GM12875 (cell line): Measurements from ENCODE around the gene WFDC10A.
A peak's percentile ranks its signal among the peaks of the same experiment; 100 is the strongest.
"Not testable (repeated sequence)": the region's sequence is repeated elsewhere in the genome, so short reads cannot be mapped to it uniquely, and the experiment has no call there.

ENCODE experiments used
- H3K4me3 ChIP-seq: one replicate; pipeline ENCODE4 v1.5.1; 2011; ENCODE audit warnings: low read depth, low read length, control low read depth
- TF ChIP-seq, protein P1 (sequence below): IDR thresholded peaks from 2 replicates; pipeline ENCODE4 v1.5.1; 2011; ENCODE audit warnings: low read depth, mild to moderate bottlenecking, control low read depth, inconsistent platforms, low read length, moderate library complexity, borderline replicate concordance; ENCODE audit not compliant: insufficient read depth

Gene WFDC10A

DNA sequence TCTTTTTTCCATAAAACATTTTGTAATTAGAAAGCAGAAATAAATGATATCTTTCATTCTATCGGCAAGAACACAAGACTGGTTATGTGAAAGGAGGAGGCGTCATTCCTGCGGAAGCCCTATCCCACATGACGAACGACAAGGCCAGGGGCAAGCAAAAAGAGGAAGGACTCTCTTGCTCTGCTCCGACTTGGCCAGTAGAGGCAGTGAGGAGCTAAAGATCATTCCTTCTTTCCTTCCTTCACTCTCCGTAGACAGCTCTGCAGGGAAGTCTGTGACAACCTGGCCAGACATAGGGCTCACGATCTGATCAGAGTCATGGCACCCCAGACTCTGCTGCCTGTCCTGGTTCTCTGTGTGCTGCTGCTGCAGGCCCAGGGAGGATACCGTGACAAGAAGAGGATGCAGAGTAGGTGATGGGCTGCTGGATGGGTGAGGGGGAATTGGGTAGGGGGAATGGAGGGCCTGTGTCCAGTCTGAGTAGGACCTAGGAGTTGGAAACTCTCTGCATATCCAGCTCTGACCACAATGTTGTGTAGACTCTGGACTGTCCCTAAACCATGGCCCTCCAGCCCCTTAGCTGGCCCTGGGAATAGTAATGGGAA, at the start of gene WFDC10A:
Gene WFDC10A (plus strand): TSS at position 244 of the 605 bp plus-strand sequence. CDS start 75 bp downstream, at position 319.
- no peak within 1 kb of the TSS for H3K4me3 ChIP-seq
- TF ChIP-seq, protein P1, sequence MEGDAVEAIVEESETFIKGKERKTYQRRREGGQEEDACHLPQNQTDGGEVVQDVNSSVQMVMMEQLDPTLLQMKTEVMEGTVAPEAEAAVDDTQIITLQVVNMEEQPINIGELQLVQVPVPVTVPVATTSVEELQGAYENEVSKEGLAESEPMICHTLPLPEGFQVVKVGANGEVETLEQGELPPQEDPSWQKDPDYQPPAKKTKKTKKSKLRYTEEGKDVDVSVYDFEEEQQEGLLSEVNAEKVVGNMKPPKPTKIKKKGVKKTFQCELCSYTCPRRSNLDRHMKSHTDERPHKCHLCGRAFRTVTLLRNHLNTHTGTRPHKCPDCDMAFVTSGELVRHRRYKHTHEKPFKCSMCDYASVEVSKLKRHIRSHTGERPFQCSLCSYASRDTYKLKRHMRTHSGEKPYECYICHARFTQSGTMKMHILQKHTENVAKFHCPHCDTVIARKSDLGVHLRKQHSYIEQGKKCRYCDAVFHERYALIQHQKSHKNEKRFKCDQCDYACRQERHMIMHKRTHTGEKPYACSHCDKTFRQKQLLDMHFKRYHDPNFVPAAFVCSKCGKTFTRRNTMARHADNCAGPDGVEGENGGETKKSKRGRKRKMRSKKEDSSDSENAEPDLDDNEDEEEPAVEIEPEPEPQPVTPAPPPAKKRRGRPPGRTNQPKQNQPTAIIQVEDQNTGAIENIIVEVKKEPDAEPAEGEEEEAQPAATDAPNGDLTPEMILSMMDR, result peak; percentile 87

DNA sequence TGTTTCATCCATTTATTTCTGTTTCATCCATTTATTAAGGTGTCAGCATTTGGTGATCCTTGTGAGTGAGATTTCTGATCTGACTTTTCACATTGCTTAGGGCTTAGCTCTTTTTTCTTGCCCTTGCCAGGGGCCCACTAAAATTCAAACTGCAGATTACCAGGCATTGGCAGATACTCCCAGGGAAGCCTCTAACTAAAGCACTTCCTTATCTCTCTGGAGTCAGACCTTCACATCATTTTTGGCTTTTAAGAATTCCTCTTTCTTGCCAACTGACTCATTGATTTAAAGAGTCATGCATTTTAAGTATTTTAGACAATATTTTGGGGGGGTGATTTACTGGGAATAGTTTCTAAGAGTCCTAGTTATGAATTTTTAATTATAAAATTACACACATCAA, 47.8 kb upstream of the WFDC10A start:
- TF ChIP-seq, protein P1, result no peak
- H3K4me3 ChIP-seq, result no peak overlapping the region

DNA sequence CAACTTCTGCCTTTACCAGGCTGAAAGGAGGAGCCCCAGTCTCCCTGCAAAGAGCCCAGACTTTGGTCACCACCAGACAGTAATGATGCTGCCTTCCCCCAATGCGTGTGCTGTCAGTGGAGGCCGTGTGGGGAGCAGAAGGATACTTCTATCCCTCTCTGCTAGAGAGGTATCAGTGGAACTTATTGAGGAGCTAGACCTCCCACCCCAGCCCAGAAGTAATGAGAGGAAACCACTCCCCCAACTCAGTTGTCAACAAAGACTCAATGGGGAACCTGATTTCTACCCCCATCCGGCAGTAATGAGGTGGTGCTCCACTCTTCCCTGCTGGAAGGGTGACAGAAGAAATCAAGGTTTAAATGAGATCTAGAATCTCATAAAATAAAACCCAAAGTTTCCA, 46.0 kb upstream of the WFDC10A start:
- TF ChIP-seq, protein P1, result no peak
- H3K4me3 ChIP-seq, result no peak overlapping the region

- H3K4me3 ChIP-seq, result not testable (repeated sequence)
Measured at GRCh38 chr20:45584294-45584693, 45.2 kb upstream of the WFDC10A start.

GRCh38 chr20:45585986-45586385, 43.6 kb upstream of the WFDC10A start:
- H3K4me3 ChIP-seq, result not testable (repeated sequence)

GRCh38 chr20:45588800-45589199, 40.7 kb upstream of the WFDC10A start:
- no peak overlapping the region for H3K4me3 ChIP-seq
- TF ChIP-seq, protein P1, result no peak

DNA sequence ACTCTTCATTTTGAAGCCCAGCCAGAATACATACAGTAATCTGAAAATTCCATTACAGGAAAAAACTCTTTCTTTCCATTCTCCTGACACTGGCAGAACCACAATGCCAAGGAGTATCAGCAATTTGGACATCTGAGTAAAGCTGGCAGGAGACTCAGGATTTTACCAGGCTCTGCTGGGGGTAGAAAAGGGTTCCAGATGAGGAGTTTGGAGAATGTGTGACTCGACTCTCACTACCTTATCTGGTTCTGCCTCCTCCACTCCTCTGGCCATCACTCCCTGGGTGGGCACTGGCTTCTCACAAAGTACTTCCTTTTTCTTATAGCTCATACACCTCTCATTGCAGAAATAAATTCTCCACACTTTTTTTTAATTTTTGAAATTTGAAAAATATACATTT, 39.8 kb upstream of the WFDC10A start:
- TF ChIP-seq, protein P1, result no peak

DNA sequence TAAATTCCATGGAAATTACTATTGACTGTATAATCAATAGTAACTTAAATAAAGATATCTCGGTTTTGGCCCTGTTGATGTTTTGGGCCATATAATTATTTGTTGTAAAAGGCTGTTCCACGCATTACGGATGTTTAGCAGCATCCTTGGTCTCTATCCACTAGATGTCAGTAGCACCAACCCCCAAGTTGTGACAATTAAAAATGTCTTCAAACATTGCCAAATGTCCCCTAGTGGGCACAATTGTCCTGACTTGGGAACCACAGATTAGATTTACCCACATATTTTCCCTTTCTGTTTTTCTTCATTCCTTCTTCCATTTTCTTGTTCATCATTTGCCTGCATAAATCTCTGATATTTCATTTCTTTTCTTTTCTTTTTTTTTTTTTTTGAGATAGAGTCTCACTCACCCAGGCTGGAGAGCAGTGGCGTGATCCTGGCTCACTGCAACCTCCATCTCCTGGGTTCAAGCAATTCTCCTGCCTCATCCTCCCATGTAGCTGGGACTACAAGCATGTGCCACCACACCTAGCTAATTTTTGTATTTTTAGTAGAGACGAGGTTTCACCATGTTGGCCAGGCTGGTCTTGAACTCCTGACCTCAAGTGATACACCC, 36.9 kb upstream of the WFDC10A start:
- no peak overlapping the region for H3K4me3 ChIP-seq
- TF ChIP-seq, protein P1, result peak; percentile 76

More for the DNA sequence above, 39.8 kb upstream of the WFDC10A start:
- no peak overlapping the region for H3K4me3 ChIP-seq
